IPS-18c (cell line): ENCODE measurements around the gene FGF14.
"Not testable (repeated sequence)": the region's sequence is repeated elsewhere in the genome, so short reads cannot be mapped to it uniquely, and the experiment has no call there.

Source experiments
- H3K4me3 ChIP-seq: 2 replicates; pipeline ENCODE4 v1.7.0; 2013; ENCODE audit warnings: low read depth, mild to moderate bottlenecking, low read length, moderate library complexity; ENCODE audit not compliant: insufficient read depth
- H3K9me3 ChIP-seq: one replicate; pipeline ENCODE4 v1.6.1; 2013; ENCODE audit warnings: mild to moderate bottlenecking, low read length, moderate library complexity; ENCODE audit not compliant: control insufficient read depth, insufficient read depth

FGF14 gene

DNA sequence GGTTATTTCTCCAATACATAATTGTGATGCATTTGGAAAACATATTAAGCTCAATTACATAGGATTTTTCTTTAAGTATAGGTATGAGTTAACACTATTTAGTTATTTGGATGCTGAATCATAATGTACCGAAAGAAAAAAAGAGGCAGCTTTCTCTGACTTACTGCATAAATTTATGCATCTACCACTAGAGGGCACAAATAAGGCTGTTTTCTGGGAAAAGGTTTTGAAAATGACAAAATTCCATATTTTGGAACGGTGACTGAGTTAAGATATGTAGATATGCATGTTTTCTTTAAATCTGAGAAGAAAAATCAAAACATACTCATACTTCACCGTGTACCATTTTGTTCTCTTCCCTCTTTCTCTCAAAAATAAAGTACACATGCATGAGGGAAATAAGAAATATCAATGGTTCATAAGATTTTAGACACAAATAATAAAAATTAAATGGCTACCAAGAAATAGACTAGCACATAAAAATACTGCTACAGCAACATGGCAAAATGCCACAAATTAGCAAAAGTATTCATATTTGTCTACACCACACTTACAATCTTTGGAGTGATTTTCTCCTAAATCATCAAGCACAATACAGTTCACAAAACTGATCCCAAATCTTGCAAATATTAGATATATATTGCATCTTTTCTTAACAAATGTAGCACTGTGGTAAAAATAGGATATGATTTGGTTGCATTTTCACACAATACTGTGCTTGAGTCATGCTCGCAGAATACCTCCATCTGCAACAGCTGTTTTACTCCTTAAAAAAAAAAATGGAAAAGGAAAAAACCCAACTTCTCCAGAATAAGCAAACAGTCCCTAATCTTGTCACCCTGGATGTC lies 260.0 kb downstream of the FGF14 start:
- Histone ChIP-seq H3K9me3 (no peaks in the 10 kb centered on the region), H3K4me3 (no peak overlapping the region)

DNA sequence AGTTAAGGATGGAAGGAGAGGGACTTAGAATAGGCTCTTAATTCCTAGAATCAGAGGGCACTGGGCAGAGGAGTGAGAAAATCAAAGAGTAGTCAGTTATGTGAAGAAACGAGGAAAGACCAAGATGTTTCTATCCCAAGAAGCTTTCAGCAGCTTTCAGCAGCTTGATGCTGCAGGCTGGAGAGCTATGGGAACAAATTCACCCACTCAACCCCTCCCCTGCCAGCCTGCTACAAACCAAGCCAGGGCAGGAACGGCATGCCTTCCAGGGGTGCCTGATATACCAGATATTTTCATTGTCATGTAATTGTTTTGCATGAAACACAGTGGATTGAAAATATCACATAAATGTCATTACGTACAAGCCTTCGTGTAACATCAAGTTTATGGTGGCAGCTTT lies 262.2 kb downstream of the FGF14 start:
- no peaks in the 10 kb centered on the region for H3K9me3 ChIP-seq
- H3K4me3 ChIP-seq: no peak overlapping the region

DNA sequence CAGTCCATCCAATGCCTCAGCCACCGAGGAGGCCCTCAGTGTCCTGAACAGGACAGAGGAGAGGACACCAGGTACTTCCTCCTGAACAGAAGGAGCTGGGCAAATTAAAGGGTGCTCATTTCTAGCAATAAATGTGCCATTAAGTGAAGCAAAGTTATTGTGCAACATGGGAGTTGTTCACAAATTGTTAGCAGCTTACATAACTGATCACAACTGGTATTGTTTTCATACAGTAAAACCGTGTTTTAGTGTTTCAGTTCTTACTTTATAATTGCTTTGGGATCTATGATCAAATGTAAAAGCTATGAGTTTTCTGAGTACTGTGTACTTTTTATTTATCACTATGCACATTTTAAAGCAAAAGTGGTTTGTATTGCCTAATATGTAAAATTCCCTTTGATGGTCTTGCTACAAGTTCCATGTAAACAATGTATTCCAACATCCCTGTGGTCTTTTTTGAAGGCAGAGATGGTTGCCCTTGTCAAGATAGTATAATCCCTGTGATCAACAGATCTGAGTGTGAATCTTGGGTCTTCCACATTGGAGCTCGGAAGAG lies 263.1 kb downstream of the FGF14 start:
- no peak overlapping the region for H3K4me3 ChIP-seq
- no peaks in the 10 kb centered on the region for H3K9me3 ChIP-seq

DNA sequence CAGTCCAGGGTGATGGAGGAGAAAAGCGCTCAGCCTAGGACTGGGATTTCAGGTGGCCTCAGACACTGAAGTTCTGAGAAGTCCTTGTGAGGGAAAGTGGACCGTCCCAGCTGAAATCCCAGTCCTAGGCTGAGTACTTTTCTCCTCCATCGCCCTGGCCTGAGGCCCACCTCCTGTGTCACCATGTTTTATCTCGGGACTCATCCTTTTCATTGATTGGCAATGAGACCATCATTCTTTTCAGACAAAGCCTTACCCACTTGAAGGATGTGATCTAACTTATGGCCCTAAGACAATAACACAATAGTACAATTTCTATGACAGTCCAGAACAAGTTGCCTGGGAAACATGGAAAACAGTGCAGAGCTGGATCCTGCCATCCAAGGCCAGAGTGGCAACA lies 263.9 kb downstream of the FGF14 start:
- not testable (repeated sequence) for H3K9me3 ChIP-seq, H3K4me3 ChIP-seq

DNA sequence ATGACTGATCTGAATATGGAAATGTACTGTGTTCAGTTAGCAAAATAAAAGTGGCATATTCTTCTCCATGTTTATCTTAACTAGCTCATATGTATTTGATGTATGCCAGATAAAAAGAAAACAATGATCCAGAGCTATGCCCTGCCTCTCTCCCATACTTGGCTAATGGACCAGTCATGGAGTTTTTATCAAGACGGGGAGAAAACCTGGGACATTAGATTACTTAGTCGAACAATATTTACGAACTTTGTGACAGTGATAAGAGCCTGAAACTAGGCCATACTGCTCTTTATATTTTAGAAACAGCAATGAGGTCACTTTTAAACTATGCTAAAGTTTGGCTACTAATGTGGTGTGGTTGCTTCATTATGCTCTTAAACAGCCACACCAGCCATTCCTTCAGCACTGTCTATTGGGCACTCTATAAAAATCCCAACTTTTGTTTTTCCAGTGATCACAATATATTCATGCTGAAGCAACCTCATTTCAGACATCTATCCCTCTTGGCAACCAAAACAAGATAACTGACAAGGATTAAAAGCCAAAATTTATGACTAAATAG lies 265.0 kb downstream of the FGF14 start:
- Histone ChIP-seq H3K4me3 (no peak overlapping the region), H3K9me3 (no peaks in the 10 kb centered on the region)

DNA sequence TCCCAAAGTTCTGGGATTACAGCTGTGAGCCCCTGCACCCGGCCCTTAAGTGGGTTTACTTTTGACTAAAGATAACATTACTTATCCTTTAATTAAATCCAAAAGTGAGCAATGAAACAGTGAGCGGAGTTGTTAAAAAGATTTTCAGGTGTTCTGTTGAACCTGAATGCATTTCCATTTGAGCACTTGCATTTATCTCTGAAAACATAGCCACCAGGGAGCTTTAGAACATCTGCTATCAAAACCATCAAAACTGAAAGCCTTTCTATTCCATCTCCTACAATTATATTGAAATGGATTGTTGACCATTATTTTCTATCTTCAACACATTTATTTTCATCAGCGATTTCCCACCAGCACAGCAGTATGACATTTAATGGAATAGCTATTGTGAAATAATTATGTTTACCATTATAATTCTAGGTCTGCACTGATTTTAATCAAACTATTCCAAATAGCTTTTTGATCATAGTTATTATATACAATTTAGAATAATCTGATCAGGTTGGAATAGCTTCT lies 269.0 kb downstream of the FGF14 start:
- Histone ChIP-seq H3K9me3 (no peaks in the 10 kb centered on the region), H3K4me3 (no peak overlapping the region)

DNA sequence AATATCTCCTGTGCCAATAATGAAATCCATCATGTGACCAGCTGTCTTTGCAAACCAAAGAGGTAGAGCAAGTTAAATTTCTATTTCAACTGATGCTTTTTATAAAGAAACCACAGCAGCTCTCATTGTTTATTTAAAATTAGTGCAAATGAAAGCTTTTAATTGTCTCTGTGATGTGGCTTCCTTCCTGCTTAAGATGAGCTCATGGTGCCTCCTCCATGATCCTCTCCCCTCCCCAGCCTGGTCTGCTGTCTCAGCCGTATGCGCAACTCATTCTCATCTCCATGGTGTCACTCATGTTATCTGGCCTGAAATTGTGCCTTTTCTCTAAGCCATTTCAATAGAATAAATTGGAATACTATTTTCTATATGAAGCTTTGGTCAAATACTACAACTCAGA lies 270.6 kb downstream of the FGF14 start:
- H3K9me3 ChIP-seq: no peaks in the 10 kb centered on the region
- no peak overlapping the region for H3K4me3 ChIP-seq

DNA sequence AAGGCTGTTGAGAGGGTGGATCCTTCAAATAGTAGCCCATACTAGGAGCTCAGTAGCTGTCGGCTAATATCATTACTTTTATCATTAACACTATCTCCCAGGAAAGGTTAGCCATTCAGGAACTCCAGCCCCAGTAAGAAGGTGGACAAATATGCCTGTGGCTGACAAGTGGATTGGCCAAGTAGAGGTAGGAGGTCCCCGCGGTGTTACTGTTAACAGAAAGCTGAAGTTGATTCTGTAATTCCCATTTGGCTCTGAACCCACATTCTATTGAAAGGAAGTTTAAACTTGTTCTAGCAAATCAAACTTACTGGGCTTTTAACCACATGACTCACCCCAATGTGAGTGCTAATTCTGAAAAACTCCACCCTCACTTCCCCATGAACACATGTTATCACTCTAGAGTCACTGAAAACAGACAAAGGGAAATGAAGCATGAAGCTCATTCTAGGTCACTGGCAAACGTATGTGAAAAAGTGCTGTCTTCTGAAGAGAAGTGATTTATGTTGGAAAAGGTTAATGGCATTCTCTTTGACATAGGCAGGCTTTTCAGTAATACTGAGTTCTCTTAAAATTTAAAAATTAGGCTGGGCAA lies 273.5 kb downstream of the FGF14 start:
- Histone ChIP-seq H3K9me3 (no peaks in the 10 kb centered on the region), H3K4me3 (no peak overlapping the region)

DNA sequence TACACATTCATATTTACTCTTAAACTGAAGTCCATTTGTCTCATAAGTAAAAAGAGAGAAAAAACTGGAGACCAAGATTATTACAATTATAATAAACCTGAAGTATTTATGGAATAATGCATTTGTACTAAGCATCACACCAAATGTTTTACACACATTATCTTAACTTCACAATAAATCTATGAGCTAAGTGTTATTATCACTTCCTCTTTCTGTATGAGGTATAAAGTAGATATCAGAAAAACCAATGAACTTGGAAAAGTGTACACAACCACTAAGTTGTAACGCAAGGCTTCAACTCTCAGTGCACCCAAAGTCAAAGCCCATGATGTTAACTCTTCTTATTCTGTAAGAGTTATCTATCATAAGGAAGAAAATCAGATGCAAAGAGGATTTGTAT lies 274.7 kb downstream of the FGF14 start:
- H3K4me3 ChIP-seq: no peak overlapping the region
- H3K9me3 ChIP-seq: no peaks in the 10 kb centered on the region

DNA sequence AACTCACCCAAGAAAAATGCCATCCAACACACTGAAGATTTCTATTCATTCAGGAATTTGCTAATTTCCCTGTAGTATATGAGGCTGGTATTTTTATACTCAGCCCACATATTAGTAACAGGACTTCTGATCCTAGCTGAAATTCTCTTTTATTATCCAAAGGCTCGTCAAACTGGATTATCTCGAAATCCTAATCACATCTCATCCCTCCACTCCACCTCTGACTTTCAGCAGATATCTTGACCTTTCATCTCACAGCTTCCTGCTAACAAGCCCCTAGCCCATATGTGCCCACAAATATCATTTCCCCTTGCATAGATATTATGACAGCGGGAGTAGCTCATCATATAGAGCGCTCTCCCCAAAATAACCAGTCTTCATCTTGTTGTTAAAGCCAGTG lies 279.7 kb downstream of the FGF14 start:
- Histone ChIP-seq H3K4me3 (no peak overlapping the region), H3K9me3 (no peaks in the 10 kb centered on the region)

DNA sequence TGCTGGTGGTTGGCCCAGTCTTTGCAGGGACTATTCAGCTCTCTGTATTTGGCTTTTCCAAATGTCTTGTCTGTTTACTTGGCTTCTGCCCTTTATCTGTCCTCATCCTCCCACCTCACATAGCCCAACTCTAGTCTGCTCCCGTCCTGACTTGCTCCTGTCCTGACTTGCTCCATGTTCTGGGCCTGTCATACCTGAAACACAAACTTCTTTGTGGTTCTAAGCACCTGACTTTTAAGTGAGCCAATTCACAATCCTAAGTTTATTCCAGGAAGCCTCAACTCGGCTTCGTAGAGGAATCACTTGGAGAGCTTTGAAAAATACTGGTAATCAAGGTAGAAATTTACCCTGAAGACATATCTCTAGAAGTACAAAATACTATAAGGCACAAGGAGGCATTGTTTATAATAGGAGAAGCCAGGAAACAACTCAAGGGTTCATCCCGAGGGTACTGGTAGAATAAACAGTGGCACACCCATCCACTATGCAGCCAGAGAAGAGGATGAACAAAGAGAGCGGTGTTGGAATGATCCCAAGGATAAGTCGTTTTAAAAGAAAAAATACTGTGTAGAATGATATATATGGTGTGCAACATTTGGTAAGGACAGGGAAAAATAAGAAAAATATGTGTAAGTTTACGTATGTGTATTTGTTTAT lies 284.5 kb downstream of the FGF14 start:
- H3K9me3 ChIP-seq: no peaks in the 10 kb centered on the region
- no peak overlapping the region for H3K4me3 ChIP-seq

DNA sequence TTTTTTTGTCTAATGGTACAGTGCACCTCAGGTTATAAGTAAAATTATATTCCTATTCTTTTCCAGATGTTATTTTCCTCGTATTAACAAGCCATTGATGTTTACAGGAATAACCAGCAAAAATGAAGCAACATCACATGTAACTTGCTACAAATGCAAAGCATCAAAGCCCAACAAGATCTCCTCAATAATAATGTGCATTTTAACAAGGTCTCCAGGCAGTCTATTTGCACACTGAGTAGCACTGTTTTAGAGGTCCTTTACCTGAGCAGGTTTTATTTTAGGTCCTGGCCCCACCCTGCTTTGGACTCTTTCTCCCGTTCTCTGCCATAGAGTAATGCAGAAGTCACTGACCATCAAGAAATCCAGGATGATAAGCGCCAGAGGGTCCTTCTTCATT lies 298.4 kb downstream of the FGF14 start:
- Histone ChIP-seq H3K4me3 (no peak overlapping the region), H3K9me3 (no peaks in the 10 kb centered on the region)

DNA sequence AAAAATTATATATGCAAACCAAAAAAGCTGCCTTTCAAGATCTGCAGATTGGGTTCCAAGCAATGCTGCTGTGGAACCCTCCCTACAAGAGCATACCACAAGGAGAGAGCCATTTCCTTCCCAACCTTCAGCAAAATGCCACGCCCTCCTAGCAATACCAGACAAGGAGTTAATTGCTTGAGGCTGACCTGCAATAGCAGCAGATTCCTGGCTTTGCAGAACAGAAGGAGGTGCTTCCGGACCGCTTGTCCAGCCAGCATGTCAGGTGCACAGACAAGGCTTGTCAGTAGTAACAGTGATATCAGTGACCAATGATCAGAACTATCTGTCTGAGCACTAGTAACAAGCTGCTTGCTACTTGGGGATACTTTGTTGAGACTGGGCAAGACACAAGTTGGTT lies 301.6 kb downstream of the FGF14 start:
- H3K4me3 ChIP-seq: no peak overlapping the region
- no peaks in the 10 kb centered on the region for H3K9me3 ChIP-seq

DNA sequence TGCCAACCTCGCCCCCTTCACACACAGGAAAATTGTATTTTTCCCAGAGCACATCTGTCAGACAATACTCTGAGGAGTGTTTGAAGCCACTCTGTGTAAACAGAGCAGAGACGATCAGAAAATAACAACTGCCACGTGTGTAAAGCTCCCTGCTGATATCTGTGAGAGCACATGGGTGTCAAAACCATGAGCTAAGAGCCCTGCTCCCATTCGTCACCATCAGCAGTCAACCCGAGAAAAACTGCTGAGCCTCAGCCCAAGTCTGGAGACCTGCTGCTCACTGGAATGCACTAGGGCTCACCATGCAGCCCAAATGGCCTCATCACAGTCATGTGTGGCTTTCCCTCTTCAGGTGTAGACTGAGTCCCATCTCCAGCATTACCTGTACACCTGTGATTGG lies 304.1 kb downstream of the FGF14 start:
- Histone ChIP-seq H3K4me3 (no peak overlapping the region), H3K9me3 (no peaks in the 10 kb centered on the region)

DNA sequence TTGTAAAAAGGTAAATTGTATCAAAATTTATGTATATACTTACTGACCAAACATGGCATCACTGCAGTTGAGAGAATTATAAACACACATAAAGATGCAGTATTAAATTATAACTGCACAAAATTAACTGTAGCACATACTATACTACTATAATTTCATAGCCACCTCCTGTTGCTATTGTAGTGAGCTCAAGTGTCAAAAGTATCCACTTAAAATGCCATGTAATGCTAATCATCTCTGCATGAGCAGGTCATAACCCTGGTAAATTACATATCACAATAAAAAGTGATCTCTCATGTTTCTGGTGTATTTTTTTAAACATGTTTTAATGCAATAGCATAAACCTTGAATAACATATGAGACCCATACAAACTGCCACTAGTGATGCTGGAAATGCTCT lies 308.6 kb downstream of the FGF14 start:
- H3K9me3 ChIP-seq: not testable (repeated sequence)

DNA sequence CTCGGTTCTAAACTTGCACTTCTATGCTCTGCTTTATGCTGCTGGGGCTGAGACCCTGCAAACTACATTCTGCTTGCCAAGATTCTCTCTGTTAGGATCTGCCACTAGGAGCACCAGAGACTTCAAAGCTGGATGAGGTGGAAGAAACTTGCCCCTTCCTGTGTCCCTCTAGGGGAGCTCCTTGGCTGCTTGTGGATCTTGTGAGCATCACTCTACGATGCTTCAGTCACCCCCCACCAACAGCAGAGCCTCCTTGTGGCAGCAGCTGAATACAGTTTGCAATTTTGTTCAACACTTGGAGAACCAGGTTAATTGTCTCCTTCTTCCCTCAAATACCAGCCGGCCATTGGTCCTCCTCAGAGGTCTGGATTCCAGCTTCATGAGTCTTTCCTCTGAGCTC lies 310.6 kb downstream of the FGF14 start:
- Histone ChIP-seq H3K4me3 (no peak overlapping the region), H3K9me3 (no peaks in the 10 kb centered on the region)

More for the DNA sequence above, 308.6 kb downstream of the FGF14 start:
- not testable (repeated sequence) for H3K4me3 ChIP-seq

DNA sequence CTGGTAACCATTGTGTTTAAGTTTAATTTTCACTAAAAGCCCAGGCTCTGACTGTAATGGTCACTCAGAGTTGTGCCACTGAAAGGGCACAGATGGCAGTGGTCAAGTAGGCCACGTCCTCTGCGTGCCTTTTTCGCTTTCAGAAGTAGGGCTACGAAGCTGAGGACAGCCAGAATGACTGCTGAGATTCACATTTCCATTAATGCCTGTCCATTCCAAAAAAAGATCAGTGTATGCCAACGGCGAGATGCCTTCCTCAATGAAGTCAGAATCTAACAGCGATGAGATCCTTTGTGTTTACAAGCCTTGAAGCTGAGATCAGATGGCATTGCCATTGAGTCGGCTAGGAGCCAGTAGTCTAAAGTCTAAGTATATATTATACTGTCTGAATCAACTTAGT lies 311.3 kb downstream of the FGF14 start:
- H3K9me3 ChIP-seq: no peaks in the 10 kb centered on the region
- no peak overlapping the region for H3K4me3 ChIP-seq

DNA sequence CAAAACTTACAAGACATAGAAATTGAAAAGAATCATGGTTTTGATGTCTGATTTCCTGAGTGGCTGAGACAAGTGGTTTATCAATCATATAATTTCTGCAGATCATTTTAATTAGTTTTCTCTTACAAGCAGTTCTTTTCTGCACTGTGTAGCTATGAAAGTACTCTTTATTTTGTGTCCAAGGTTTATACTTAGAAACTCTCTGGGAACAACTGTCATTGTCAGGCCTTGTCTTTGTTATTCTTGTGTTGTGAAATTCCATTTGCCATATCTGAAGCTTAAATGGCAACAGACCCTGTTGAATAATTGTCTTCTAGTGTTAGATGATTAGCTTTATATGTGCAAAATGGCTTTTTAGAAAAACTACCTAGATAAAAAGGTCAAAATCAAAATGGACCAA lies 312.1 kb downstream of the FGF14 start:
- no peaks in the 10 kb centered on the region for H3K9me3 ChIP-seq
- H3K4me3 ChIP-seq: no peak overlapping the region
